Kidney tubule cell (primary cell): ENCODE measurements around the gene DSTN.

ENCODE experiments used
- DNase-seq: peaks from one replicate; pipeline ENCODE4 v3.0.0-alpha.2; 2018; ENCODE audit warnings: low spot score

The DSTN gene

DNA sequence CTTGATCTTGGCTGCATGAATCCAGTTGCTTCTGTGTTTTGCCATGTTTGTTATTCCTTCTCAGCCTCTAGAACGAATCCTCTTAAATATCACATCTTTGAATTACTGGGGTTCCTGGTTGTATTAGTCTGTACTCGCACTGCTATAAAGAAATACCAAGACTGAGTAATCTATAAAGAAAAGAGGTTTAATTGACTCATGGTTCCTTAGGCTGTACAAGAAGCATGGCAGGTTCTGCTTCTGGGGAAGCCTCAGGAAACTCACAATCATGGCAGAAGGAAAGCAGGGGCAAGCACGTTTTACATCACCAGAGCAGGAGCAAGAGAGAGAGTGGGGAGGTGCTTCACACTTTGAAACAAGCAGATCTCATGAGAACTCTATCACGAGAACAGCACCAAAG, 20.7 kb upstream of the DSTN start:
- DNase-seq, result no peak

DNA sequence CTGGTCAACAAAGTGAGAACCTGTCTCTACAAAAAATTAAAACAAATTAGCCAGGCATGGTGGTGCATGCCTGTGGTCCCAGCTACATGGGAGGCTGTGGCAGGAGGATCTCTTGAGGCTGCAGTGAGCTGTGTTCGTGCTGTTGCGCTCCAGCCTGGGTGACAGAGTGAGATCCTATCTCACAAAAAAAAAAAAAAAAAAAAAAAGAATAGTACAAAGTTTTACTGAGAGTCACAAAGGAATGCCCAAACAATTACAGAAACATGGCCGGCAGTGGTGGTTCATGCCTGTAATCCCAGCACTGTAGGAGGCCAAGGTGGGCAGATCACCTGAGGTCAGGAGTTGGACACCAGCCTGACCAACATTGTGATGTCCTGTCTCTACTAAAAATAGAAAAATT, 14.8 kb upstream of the DSTN start:
- no peak for DNase-seq

DNA sequence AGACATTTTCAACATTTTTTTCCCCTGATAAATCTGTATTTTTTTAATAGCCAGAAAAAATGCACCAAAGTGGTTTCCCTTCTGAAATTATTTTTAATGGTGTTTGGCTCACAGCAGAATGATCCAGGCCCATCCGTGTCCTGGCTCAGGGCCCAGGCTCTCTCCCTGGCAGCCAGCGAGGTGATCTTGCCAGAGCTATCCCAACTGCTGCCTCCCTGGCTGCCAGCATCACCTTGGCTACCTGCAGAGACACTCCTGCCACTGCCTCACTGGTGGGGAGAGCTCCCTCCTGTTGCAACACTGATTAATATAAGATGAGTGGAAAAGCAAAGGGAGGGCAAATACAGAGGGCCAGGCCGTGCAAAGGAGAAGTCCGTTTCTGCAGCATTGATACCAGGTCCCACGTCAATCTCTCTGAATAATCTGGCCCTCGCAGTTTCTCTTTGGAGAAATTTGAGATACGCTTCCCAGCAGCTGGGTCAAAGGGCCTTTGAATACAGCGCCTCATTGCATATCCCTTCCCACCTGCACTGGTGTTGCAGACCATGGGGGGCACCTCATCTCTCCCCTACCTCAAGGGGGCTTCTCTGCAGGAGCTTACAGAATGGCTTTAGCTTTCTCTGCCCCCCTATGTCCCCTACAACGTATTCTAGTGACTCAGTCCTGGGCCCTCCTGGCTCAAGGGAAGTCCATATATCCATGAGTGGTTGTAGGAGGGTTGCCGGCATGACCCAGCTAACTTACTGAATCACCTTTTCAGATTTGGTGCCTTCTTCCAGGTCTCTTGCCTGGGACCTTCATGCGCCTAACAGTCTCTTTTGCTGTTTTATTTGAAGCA, 12.8 kb upstream of the DSTN start:
- DNase-seq, result peak; percentile 45

DNA sequence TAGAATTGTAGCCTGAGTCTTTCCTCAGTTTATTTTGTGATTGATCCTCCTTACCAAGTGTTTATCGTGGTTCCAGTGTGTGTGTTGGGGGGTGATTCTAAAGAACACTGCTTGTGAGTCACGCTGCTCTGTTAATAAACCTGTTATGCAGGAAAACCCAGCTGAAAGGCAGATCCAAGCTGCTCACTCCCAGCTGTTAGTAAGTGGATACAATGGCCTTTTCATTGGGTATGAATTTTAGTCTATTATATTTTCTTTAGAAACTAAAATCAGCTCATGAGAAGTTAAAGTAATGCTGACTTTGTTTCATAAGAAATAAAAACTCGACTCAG, 12.2 kb upstream of the DSTN start:
- peak; percentile 83 for DNase-seq

- DNase-seq, result peak; percentile 88
Measured at GRCh38 chr20:17558154-17558940, 11.5 kb upstream of the DSTN start.

DNA sequence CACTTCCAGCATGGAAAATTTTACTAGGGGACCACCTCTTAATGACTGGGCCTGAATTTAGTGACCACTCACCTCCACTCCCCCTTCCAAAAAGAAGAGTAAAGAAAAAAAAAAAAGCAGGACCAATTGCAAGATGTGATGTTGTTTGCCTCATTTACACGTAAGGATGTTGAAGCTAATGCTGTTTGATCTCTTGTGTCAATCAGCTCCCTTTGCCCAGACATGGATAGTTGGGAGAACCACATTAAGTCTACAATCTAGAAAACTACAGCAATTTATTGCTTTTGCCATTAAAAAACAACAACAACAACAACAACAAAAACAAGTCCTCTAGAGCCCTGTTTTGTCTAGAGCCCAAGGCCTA, 11.0 kb upstream of the DSTN start:
- no peak for DNase-seq

- no peak for DNase-seq
Measured at GRCh38 chr20:17559338-17559737, 10.5 kb upstream of the DSTN start.

DNA sequence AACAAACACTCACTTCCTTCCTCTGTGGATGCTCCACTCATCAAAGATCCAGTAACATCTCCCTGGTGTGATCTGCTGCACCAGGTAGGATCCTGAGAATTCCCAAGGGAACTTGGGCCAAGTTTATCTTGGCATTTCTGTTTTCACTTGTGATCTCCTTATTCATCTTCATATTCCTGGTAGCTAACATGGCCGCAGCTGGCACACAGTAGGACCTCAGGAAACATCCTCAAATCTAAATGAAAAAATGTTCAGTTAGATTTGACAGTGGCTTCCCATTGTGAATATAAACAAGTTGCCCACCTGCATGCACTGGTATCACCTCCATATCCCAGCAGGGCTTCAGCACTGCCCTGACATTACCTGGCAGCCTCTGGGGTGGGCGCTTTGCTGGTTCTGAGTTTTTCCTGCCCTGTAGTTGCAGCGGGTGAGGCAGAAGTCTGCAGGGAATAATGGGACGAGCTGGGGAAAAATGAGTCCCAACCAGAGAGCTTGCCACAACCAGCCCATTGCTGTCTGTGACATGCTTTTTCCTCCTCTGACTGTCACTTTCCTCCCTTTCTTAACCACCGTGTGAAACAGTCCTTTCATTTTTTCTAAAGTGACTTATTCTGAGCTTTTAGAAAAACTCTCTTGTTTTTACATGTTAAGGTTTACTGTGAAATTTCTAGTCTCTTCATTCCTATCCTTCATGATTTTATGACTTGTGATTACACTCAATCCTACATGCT, 9.4 kb upstream of the DSTN start:
- DNase-seq, result no peak

DNA sequence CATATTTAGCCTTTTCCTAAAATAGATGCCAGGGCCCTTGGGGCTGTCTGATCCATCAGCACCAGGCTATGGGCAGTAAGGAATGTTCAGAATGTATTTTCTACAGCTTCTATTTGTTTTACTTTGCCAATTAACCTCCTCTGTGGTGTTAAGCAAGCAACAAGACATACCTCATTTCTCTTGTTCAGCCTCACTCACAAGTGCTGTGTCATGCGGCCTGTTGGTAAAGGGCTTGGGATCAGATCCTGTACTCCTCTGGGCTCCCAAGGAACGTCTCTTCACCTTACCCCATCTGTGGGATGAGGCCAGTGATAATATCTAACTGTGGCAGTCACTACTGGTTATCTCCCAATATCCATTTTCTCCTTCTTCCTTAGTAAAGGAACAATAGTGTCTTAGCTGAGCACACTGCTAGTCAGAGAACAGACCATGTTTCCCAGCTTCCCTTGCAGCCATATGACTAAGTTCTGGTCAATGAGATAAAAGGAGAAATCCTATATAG, 7.0 kb upstream of the DSTN start:
- peak; percentile 66 for DNase-seq

DNA sequence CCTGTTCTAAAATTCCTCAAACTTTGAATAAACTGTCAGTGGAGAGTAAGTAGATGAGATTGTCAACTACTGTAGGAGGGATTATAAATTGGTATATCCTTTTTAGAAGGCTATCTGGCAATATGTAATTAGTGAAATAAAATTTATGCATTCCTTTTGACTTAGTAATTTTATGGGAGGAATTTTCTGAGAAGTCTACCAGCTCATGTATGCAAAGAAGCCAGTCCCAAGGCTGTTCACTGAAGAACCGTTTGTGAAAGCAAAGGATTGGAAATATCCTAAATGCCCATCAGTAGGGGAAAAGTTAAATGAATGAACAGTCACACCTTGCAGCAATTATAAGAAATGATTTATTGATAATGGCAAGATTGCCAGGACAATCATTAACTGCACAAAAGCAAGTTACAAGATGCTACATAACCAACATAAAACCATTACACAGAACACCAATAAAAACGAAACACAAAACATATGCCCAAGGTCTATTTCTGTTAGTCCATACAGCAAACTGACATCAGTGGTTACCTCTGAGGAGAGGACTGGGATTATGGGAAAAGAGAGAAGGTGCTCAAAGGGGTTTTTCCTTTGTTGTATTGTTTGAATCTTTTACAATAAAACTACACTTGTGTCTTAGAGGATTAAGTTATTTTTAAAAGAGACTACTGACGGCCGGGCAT, 4.6 kb upstream of the DSTN start:
- DNase-seq, result peak; percentile 46

GRCh38 chr20:17566345-17566744, 3.5 kb upstream of the DSTN start:
- DNase-seq, result no peak

GRCh38 chr20:17568045-17568788, 1.7 kb upstream of the DSTN start:
- DNase-seq, result no peak

DNA sequence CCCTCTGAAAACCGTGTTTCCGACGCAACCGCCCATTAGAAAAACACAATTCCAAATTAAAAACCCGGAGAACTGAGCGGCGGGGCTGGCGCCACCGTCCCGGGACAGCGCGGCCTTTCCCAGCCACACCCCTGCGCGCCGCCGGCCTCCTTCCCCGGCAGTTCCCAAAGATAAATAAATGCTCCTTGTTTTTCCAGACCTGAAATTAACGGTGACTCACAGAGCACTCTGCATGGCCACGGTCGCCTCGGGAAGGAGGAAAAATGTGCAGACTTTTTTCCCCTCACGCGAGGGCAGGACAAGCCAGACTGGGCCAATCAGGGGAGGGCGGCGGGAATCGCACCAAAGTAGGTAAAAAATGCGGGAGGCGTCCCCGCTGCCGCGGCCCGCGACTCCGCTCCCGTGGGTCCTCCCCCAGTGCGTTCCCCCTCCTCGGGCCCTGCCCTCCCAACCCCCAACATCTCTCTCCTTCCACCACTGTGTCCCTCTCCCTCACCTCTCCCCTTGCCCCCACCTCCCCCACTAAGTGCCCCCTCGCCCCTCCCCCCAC, 828 bp upstream of the DSTN start:
- peak; percentile 98 for DNase-seq

- DNase-seq, result peak; percentile 55
Measured at GRCh38 chr20:17570347-17571152, 675 bp downstream of the DSTN start.

GRCh38 chr20:17571153-17571527, 1.3 kb downstream of the DSTN start:
- peak; percentile 11 for DNase-seq

DNA sequence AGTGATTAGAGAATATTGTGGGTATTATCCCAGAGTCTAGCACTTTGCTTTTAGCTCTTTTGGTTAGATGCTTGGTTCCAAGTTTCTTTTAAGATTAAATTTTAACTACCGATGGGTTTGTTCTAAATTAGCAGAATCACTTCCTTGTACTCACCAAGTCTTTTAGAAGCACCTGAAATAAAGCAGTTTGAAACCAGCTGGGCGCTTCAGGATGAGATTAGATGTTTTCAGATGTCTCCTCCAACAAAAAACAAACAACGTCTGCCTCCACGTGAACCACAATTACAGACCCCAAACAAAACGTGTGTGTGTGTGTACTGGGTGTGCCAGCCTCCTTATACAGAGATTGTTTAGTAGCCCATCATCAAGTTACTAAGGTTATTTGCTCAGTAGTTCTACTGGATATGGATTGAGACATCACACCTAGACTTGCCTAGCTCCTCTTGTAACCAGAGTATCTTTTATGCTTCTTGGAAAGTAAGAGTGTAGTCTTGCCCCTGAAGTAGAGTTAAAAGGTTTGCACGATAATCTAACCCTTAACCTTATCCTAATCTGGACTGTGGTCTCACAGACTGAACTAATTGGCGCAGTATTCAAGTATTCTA, 2.3 kb downstream of the DSTN start:
- peak; percentile 28 for DNase-seq

DNA sequence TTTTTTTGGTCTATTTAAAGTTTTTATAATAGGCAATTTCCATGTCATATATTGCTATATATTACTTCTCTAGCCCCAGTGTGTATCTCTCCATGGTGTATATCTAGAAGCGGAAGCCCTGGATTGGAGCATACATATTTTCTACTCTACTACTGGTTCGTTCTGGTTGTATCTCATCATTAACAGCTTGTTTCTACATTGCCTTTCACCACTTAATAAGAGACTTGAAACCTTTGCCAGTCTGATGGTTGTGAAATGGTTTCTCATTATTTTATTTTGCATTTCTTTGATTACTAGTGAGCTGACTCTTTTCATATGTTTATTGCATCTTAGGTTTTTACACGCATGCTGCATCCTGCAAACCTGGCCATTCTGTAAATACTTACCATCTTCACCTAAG, 3.6 kb downstream of the DSTN start:
- no peak for DNase-seq

DNA sequence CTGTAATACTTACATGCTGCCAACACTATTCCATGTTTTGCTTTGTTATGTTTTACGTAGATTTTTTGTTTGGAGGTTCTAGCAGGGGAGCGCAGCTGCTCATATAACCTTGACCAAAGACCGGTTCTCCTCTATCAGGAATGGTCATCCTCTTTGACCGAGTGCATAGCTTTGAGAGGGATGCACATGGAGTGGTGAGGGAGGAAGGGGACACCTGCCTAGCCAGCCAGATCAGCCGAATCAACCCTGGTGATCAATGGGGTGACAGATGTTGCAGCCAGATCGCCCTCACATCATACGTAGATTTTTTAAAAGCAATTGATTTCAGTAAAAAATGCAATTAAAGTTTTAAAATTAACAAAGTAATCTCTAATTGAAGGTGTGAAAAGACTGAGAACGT, 6.3 kb downstream of the DSTN start:
- DNase-seq, result no peak

GRCh38 chr20:17579369-17580039, 9.6 kb downstream of the DSTN start:
- peak; percentile 58 for DNase-seq
